ENCODE data around the gene ZNF565. TPM values are rescaled to one million over a fixed set of nuclear protein-coding genes. Genes with fewer than 3 reads are reported as not detected.

ZNF565 gene
- polyA plus RNA-seq, 1 experiment, result 3.4 TPM

- DNase-seq (ENCODE audit: low read depth, low spot score), result no peak
- Histone ChIP-seq H3K4me3 (ENCODE audit: low read depth, low read length) (no peak overlapping the region), H3K27me3 (ENCODE audit: control insufficient read depth, insufficient read depth, low read length) (no peaks in the 10 kb centered on the region), H3K27ac (ENCODE audit: low read depth, low read length) (no peak overlapping the region), H3K9me3 (ENCODE audit: control insufficient read depth, insufficient read depth, low read length) (peaks cover 8% of the 10 kb centered on the region)
- CTCF ChIA-PET, result no interaction called here
- POLR2A ChIA-PET, result no interaction called here
- no peak for TF ChIP-seq CTCF (IDR thresholded peaks at IDR 0.05; ENCODE audit: low read depth, low read length)
Observed at GRCh38 chr19:36212895-36213294, 1.6 kb downstream of the ZNF565 start.

- ChIA-PET POLR2A (no interaction called here), CTCF (interaction anchor here (0.6 to 0.7 kb wide), 3 partner anchors 20 to 384 kb away, joined by 3 to 6 read pairs (median 3); no protein-coding TSS in a partner anchor)
- H3K4me3 ChIP-seq (ENCODE audit: low read depth, low read length), result no peak overlapping the region
- TF ChIP-seq CTCF (IDR thresholded peaks at IDR 0.05; ENCODE audit: low read depth, low read length), result no peak
- H3K9me3 ChIP-seq (ENCODE audit: control insufficient read depth, insufficient read depth, low read length), result no peaks in the 10 kb centered on the region; the same call in 1 of the 2 replicates
- DNase-seq (ENCODE audit: low read depth, low spot score), result no peak
- no peak overlapping the region for H3K27ac ChIP-seq (ENCODE audit: low read depth, low read length)
- no peaks in the 10 kb centered on the region for H3K27me3 ChIP-seq (ENCODE audit: control insufficient read depth, insufficient read depth, low read length)
Observed at GRCh38 chr19:36210497-36210896, 4.0 kb downstream of the ZNF565 start.

GRCh38 chr19:36209372-36209771, 5.1 kb downstream of the ZNF565 start:
- no peak overlapping the region for H3K4me3 ChIP-seq (ENCODE audit: low read depth, low read length)
- no peak for TF ChIP-seq CTCF (IDR thresholded peaks at IDR 0.05; ENCODE audit: low read depth, low read length)
- no peaks in the 10 kb centered on the region for H3K27me3 ChIP-seq (ENCODE audit: control insufficient read depth, insufficient read depth, low read length)
- POLR2A ChIA-PET, result no interaction called here
- H3K27ac ChIP-seq (ENCODE audit: low read depth, low read length), result no peak overlapping the region
- CTCF ChIA-PET, result no interaction called here
- DNase-seq (ENCODE audit: low read depth, low spot score), result no peak
- no peaks in the 10 kb centered on the region; the same call in 1 of the 2 replicates for H3K9me3 ChIP-seq (ENCODE audit: control insufficient read depth, insufficient read depth, low read length)

- Histone ChIP-seq H3K4me3 (ENCODE audit: low read depth, low read length) (no peak overlapping the region), H3K27ac (ENCODE audit: low read depth, low read length) (no peak overlapping the region), H3K27me3 (ENCODE audit: control insufficient read depth, insufficient read depth, low read length) (no peaks in the 10 kb centered on the region), H3K9me3 (ENCODE audit: control insufficient read depth, insufficient read depth, low read length) (no peaks in the 10 kb centered on the region; the same call in 1 of the 2 replicates)
- ChIA-PET CTCF (interaction anchor here (0.5 to 0.6 kb wide), 3 partner anchors 18 to 46 kb away, joined by 3 to 4 read pairs (median 4); no protein-coding TSS in a partner anchor), POLR2A (no interaction called here)
- no peak for TF ChIP-seq CTCF (IDR thresholded peaks at IDR 0.05; ENCODE audit: low read depth, low read length)
- no peak for DNase-seq (ENCODE audit: low read depth, low spot score)
Observed at GRCh38 chr19:36207605-36208252, 6.7 kb downstream of the ZNF565 start.

GRCh38 chr19:36203293-36203692, 11.2 kb downstream of the ZNF565 start:
- DNase-seq (ENCODE audit: low read depth, low spot score), result no peak
- no peak for TF ChIP-seq CTCF (IDR thresholded peaks at IDR 0.05; ENCODE audit: low read depth, low read length)
- Histone ChIP-seq H3K4me3 (ENCODE audit: low read depth, low read length) (no peak overlapping the region), H3K27me3 (ENCODE audit: control insufficient read depth, insufficient read depth, low read length) (no peaks in the 10 kb centered on the region), H3K9me3 (ENCODE audit: control insufficient read depth, insufficient read depth, low read length) (no peaks in the 10 kb centered on the region), H3K27ac (ENCODE audit: low read depth, low read length) (no peak overlapping the region)
- ChIA-PET CTCF (interaction anchor here (0.6 kb wide), 1 partner anchor 19 kb away, joined by 3 read pairs; no protein-coding TSS in a partner anchor), POLR2A (interaction anchor here (0.9 kb wide), 1 partner anchor 11 kb away, joined by 3 read pairs; the partner anchor contains the start of gene ZNF565)

Data from AG04450 (cell line).